ENCODE data around the gene ZNF180. TPM values are rescaled to one million over a fixed set of nuclear protein-coding genes. Genes with fewer than 3 reads are reported as not detected.
A peak's percentile ranks its signal among the peaks of the same experiment; 100 is the strongest.
"Not testable (repeated sequence)": the region's sequence is repeated elsewhere in the genome, so short reads cannot be mapped to it uniquely, and the experiment has no call there.

ZNF180 gene
- total and polyA plus RNA-seq, 8 donors, result 6.0 to 16.6 (median 15.2) TPM

- no peak for ATAC-seq
- peaks cover 0 to 16% of the 10 kb centered on the region in 2 donors for H3K4me1 ChIP-seq
- peak overlapping the region in 1 of 2 donors; percentile 84 for H3K27ac ChIP-seq
- H3K36me3 ChIP-seq, result peaks cover 7 to 43% of the 10 kb centered on the region in 2 donors
- H3K9me3 ChIP-seq, result peaks cover 4 to 46% of the 10 kb centered on the region in 2 donors
- no peak for TF ChIP-seq CTCF (IDR thresholded peaks at IDR 0.05)
- H3K4me3 ChIP-seq, result peak overlapping the region; percentile 63 to 93
- intact Hi-C loops (cut with DNase I), result no loop called here
- no peaks in the 10 kb centered on the region for H3K27me3 ChIP-seq
- DNase-seq, result no peak
Measured at GRCh38 chr19:44499559-44499958, 763 bp downstream of the ZNF180 start.

- peaks cover 0 to 16% of the 10 kb centered on the region in 2 donors for H3K4me1 ChIP-seq
- DNase-seq (no peak), ATAC-seq (no peak)
- H3K36me3 ChIP-seq, result peaks cover 7 to 48% of the 10 kb centered on the region in 2 donors
- intact Hi-C loops (cut with DNase I), result no loop called here
- H3K4me3 ChIP-seq, result peak overlapping the region in 1 of 2 donors; percentile 63
- peaks cover 10 to 51% of the 10 kb centered on the region in 2 donors for H3K9me3 ChIP-seq
- no peak for TF ChIP-seq CTCF (IDR thresholded peaks at IDR 0.05)
- H3K27ac ChIP-seq, result no peak overlapping the region
- H3K27me3 ChIP-seq, result no peaks in the 10 kb centered on the region
Measured at GRCh38 chr19:44498988-44499387, 1.3 kb downstream of the ZNF180 start.

- intact Hi-C loops (cut with DNase I), result no loop called here
- peaks cover 7 to 71% of the 10 kb centered on the region in 2 donors for H3K36me3 ChIP-seq
Measured at GRCh38 chr19:44496711-44497110, 3.6 kb downstream of the ZNF180 start.

GRCh38 chr19:44476559-44477408 is 23.5 kb downstream of the ZNF180 start:
- intact Hi-C loops (cut with DNase I), result no loop called here
- DNase-seq (no peak), ATAC-seq (no peak)
- Histone ChIP-seq H3K27me3 (no peaks in the 10 kb centered on the region), H3K4me3 (no peak overlapping the region), H3K4me1 (no peaks in the 10 kb centered on the region), H3K36me3 (peaks cover 13 to 74% of the 10 kb centered on the region in 2 donors), H3K9me3 (peaks cover 36 to 100% of the 10 kb centered on the region in 2 donors), H3K27ac (no peak overlapping the region)
- no peak for TF ChIP-seq CTCF (IDR thresholded peaks at IDR 0.05)

More at GRCh38 chr19:44496711-44497110, 3.6 kb downstream of the ZNF180 start:
- Histone ChIP-seq H3K27ac (no peak overlapping the region), H3K4me1 (peaks cover 0 to 16% of the 10 kb centered on the region in 2 donors), H3K4me3 (no peak overlapping the region), H3K9me3 (peaks cover 13 to 74% of the 10 kb centered on the region in 2 donors), H3K27me3 (no peaks in the 10 kb centered on the region)
- ATAC-seq (no peak), DNase-seq (no peak)
- TF ChIP-seq CTCF (IDR thresholded peaks at IDR 0.05), result no peak

GRCh38 chr19:44468730-44469129 is 31.6 kb downstream of the ZNF180 start:
- H3K36me3 ChIP-seq; H3K4me3 ChIP-seq; H3K4me1 ChIP-seq; ATAC-seq; H3K27me3 ChIP-seq; DNase-seq; H3K27ac ChIP-seq; intact Hi-C loops (cut with DNase I): not testable (repeated sequence)
- peaks cover 0 to 99% of the 10 kb centered on the region in 2 donors for H3K9me3 ChIP-seq

GRCh38 chr19:44462600-44463286 is 37.6 kb downstream of the ZNF180 start:
- intact Hi-C loops (cut with DNase I); ATAC-seq; H3K36me3 ChIP-seq; H3K4me1 ChIP-seq; H3K27me3 ChIP-seq; H3K27ac ChIP-seq; H3K4me3 ChIP-seq; DNase-seq: not testable (repeated sequence)
- peaks cover 0 to 88% of the 10 kb centered on the region in 2 donors for H3K9me3 ChIP-seq

- H3K4me1 ChIP-seq; H3K27me3 ChIP-seq; H3K27ac ChIP-seq; H3K4me3 ChIP-seq; ATAC-seq; intact Hi-C loops (cut with DNase I); H3K36me3 ChIP-seq: not testable (repeated sequence)
- peaks cover 0 to 87% of the 10 kb centered on the region in 2 donors for H3K9me3 ChIP-seq
- DNase-seq, result peak in 1 of 4 donors; percentile 39
Measured at GRCh38 chr19:44456016-44456415, 44.3 kb downstream of the ZNF180 start.

All from left lung (tissue), 10 donors.